Gastrocnemius medialis (tissue), 4 donors: ENCODE data around the gene PTPRB. TPM values are rescaled to one million over a fixed set of nuclear protein-coding genes. Genes with fewer than 3 reads are reported as not detected.

Source experiments
- ATAC-seq, 2 donors: fragments of 150-250 bp; one replicate each; pipeline ENCODE4 v1.9.1; 2016
- DNase-seq, 2 donors: peaks; one replicate each; pipeline ENCODE4 v3.0.0-alpha.2; 2019
- H3K27ac ChIP-seq, 4 donors: fragments of 200-600 bp; sonication (generic); 1 replicate in 1 of 4; 2 replicates in 3 of 4; pipeline ENCODE4 v1.5.1; 2016 to 2018; ENCODE audit warnings: mild to moderate bottlenecking in 2 of 4, moderate library complexity in 1 of 4
- H3K27me3 ChIP-seq, 3 donors: fragments of 200-600 bp; sonication (generic) in 2 of 3; 1 replicate in 1 of 3; 2 replicates in 2 of 3; pipeline versions ENCODE4 v1.5.1 to v1.6.0; 2016 to 2019; ENCODE audit warnings: mild to moderate bottlenecking in 1 of 3, moderate library complexity in 1 of 3
- H3K36me3 ChIP-seq, 2 donors: fragments of 200-600 bp; sonication (generic) in 1 of 2; one replicate each; pipeline ENCODE4 v1.5.1; 2017 to 2018
- H3K4me1 ChIP-seq, 2 donors: fragments of 200-600 bp; sonication (generic) in 1 of 2; one replicate each; pipeline ENCODE4 v1.5.1; 2016 to 2017; ENCODE audit warnings: mild to moderate bottlenecking in 2 of 2
- H3K4me3 ChIP-seq, 4 donors: fragments of 200-600 bp; sonication (generic) in 3 of 4; 1 replicate in 1 of 4; 2 replicates in 3 of 4; pipeline ENCODE4 v1.5.1; 2016 to 2019; ENCODE audit warnings: mild to moderate bottlenecking in 2 of 4
- H3K9me3 ChIP-seq, 3 donors: fragments of 200-600 bp; sonication (generic) in 2 of 3; 1 replicate in 1 of 3; 2 replicates in 2 of 3; pipeline ENCODE4 v1.5.1; 2016 to 2019
- CTCF ChIP-seq, 5 experiments: fragments of 450-650 bp in 3 of 5; fragments of 200-600 bp in 2 of 5; sonication (generic) in 2 of 5; IDR thresholded peaks in 4 of 5; conservative IDR thresholded peaks in 1 of 5; 1 replicate in 4 of 5; 2 replicates in 1 of 5; pipeline ENCODE4 v1.5.1; 2016 to 2019; ENCODE audit warnings: antibody characterized with exemption in 5 of 5, mild to moderate bottlenecking in 3 of 5, moderate library complexity in 3 of 5
- POLR2A ChIP-seq, 2 donors: fragments of 450-650 bp; IDR thresholded peaks; one replicate each; pipeline ENCODE4 v1.6.1; 2017; ENCODE audit warnings: antibody characterized with exemption in 2 of 2, mild to moderate bottlenecking in 2 of 2, moderate library complexity in 2 of 2
- in situ Hi-C, 4 donors: fragments of 200-750 bp; cut with MboI; loops; one replicate each; pipeline versions ENCODE4 v1.15.0 to v1.8.0; 2017; ENCODE audit warnings: low sequenced_read_pairs in 4 of 4
- intact Hi-C: fragments of 100-400 bp; cut with DNase I; formaldehyde crosslinking; loops from one replicate; pipeline ENCODE4 v1.15.1; 2023; ENCODE audit warnings: low total_unique reads
- total RNA-seq, 4 donors: library from RNA; depleted of rRNA; stranded (reverse); fragments of >200 nt; gene quantifications; one replicate each; pipeline versions ENCODE4 v1.1.0 to v1.2.3, GENCODE V29; 2016

PTPRB gene
- total RNA-seq, 4 donors from 2014 or later = 11.7 to 22.7 (median 15.9) TPM

GRCh38 chr12:70557583-70558191 lies 79.5 kb downstream of the PTPRB start:
- intact Hi-C loops (no loop called here), in situ Hi-C loops (no loop called here)
- no peaks in the 10 kb centered on the region for H3K9me3 ChIP-seq
- ATAC-seq (no peak), DNase-seq (no peak)
- H3K4me3 ChIP-seq = no peak overlapping the region
- H3K27ac ChIP-seq = no peak overlapping the region
- H3K4me1 ChIP-seq = no peaks in the 10 kb centered on the region
- no peaks in the 10 kb centered on the region for H3K36me3 ChIP-seq
- TF ChIP-seq POLR2A (IDR thresholded peaks at IDR 0.05) (no peak), CTCF (IDR thresholded peaks at IDR 0.05 in 4 of 5, conservative IDR thresholded peaks at IDR 0.05 in 1 of 5) (no peak)
- no peaks in the 10 kb centered on the region for H3K27me3 ChIP-seq

- Histone ChIP-seq H3K9me3 (no peaks in the 10 kb centered on the region), H3K27ac (peak overlapping the region in 2 of 4 donors; percentile 5 to 15), H3K4me3 (no peak overlapping the region), H3K4me1 (no peaks in the 10 kb centered on the region), H3K27me3 (no peaks in the 10 kb centered on the region), H3K36me3 (no peaks in the 10 kb centered on the region)
- in situ Hi-C loops (no loop called here), intact Hi-C loops (no loop called here)
- TF ChIP-seq CTCF (IDR thresholded peaks at IDR 0.05 in 4 of 5, conservative IDR thresholded peaks at IDR 0.05 in 1 of 5) = no peak
- no peak for DNase-seq
- ATAC-seq = no peak
Observed at GRCh38 chr12:70556179-70556869, 80.9 kb downstream of the PTPRB start.

- ATAC-seq = no peak
- Histone ChIP-seq H3K9me3 (no peaks in the 10 kb centered on the region), H3K4me3 (no peak overlapping the region), H3K27me3 (no peaks in the 10 kb centered on the region), H3K27ac (peak overlapping the region in 1 of 4 donors; percentile 37), H3K4me1 (no peaks in the 10 kb centered on the region), H3K36me3 (no peaks in the 10 kb centered on the region)
- intact Hi-C loops (no loop called here), in situ Hi-C loops (no loop called here)
- DNase-seq = no peak
- no peak for TF ChIP-seq POLR2A (IDR thresholded peaks at IDR 0.05)
- TF ChIP-seq CTCF (IDR thresholded peaks at IDR 0.05 in 4 of 5, conservative IDR thresholded peaks at IDR 0.05 in 1 of 5) = no peak
Observed at GRCh38 chr12:70555081-70555480, 82.1 kb downstream of the PTPRB start.

- H3K27ac ChIP-seq = no peak overlapping the region
- ATAC-seq = no peak
- H3K4me1 ChIP-seq = peaks cover 0 to 5% of the 10 kb centered on the region in 2 donors
- no peaks in the 10 kb centered on the region for H3K36me3 ChIP-seq
- TF ChIP-seq CTCF (IDR thresholded peaks at IDR 0.05 in 4 of 5, conservative IDR thresholded peaks at IDR 0.05 in 1 of 5) = no peak
- no peak for TF ChIP-seq POLR2A (IDR thresholded peaks at IDR 0.05)
- no peak for DNase-seq
- no peaks in the 10 kb centered on the region for H3K27me3 ChIP-seq
- in situ Hi-C loops (no loop called here), intact Hi-C loops (no loop called here)
- no peaks in the 10 kb centered on the region for H3K9me3 ChIP-seq
- no peak overlapping the region for H3K4me3 ChIP-seq
Observed at GRCh38 chr12:70553391-70553859, 83.8 kb downstream of the PTPRB start.
